ENCODE results near the gene BMP6. TPM values are rescaled to one million over a fixed set of nuclear protein-coding genes. Genes with fewer than 3 reads are reported as not detected.

Gene BMP6
- polyA plus RNA-seq, 1 donor from 2014 or later = 2.4 TPM

DNA sequence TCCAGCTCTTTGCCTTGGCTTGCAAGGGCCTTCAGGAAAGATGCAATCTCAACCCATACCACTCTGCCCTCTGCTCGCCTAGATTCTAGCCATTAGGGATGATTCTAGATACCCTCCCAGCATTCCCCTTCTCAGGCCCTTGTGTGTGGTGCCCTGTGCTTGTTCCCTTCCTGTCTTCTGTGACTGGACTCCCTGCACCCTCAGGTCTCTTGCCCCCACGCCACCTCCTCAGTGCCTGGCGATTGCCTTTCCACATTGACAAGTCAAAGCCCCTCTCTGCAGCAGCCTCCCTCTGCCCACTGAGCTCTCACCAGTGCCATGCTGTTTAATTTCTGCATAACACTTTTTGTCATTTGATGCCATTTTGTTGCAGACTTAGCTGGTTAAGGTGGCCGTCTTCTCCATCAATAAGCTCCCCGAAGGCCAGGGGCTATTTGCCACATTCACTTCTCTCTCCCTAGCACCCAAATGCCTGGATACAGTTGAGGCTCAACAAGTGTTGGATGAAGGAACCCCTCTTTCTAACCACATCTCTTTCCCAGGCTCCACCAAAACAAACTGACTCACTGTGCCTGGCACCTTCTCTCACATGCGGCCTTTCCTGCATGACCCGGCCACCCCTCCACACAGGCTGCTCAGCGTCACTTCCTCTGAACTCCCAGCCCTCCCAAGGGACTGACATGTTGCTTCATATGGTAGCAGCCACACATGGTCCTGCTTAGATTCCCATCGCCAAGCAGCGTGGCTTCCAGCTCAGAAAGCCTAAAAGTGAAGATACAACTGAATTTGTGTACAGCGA, 189.3 kb downstream of the BMP6 start:
- no peak overlapping the region for H3K27ac ChIP-seq (ENCODE audit: low read length)
- no peak overlapping the region for H3K4me2 ChIP-seq (ENCODE audit: low read length)
- no peak overlapping the region for H3K9ac ChIP-seq (ENCODE audit: low read length)
- H3K9me3 ChIP-seq (ENCODE audit: low read length) = no peaks in the 10 kb centered on the region
- no peak for TF ChIP-seq REST (IDR thresholded peaks at IDR 0.05; ENCODE audit: borderline replicate concordance)
- no peak for TF ChIP-seq POLR2AphosphoS5 (IDR thresholded peaks at IDR 0.05)
- no peak for TF ChIP-seq SMC3 (conservative IDR thresholded peaks at IDR 0.05; ENCODE audit: poor library complexity)
- TF ChIP-seq EZH2 (IDR thresholded peaks at IDR 0.05; ENCODE audit: borderline replicate concordance, insufficient read depth, low read length, poor library complexity, severe bottlenecking) = no peak
- no peak for TF ChIP-seq EP300 (conservative IDR thresholded peaks at IDR 0.05; ENCODE audit: poor library complexity, severe bottlenecking)
- TF ChIP-seq TAF1 (IDR thresholded peaks at IDR 0.05; ENCODE audit: low read depth) = no peak
- no peak for TF ChIP-seq RAD21 (conservative IDR thresholded peaks at IDR 0.05)
- TF ChIP-seq, protein P1, sequence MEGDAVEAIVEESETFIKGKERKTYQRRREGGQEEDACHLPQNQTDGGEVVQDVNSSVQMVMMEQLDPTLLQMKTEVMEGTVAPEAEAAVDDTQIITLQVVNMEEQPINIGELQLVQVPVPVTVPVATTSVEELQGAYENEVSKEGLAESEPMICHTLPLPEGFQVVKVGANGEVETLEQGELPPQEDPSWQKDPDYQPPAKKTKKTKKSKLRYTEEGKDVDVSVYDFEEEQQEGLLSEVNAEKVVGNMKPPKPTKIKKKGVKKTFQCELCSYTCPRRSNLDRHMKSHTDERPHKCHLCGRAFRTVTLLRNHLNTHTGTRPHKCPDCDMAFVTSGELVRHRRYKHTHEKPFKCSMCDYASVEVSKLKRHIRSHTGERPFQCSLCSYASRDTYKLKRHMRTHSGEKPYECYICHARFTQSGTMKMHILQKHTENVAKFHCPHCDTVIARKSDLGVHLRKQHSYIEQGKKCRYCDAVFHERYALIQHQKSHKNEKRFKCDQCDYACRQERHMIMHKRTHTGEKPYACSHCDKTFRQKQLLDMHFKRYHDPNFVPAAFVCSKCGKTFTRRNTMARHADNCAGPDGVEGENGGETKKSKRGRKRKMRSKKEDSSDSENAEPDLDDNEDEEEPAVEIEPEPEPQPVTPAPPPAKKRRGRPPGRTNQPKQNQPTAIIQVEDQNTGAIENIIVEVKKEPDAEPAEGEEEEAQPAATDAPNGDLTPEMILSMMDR (IDR thresholded peaks at IDR 0.05; ENCODE audit: poor library complexity, severe bottlenecking) = no peak
- H2AFZ ChIP-seq (ENCODE audit: low read depth, low read length) = no peak overlapping the region
- H3K36me3 ChIP-seq (ENCODE audit: insufficient read depth, low read length) = no peaks in the 10 kb centered on the region
- no peak overlapping the region for H3K4me3 ChIP-seq (ENCODE audit: low read length)
- H3F3A ChIP-seq (ENCODE audit: insufficient read depth, low read length, poor library complexity, severe bottlenecking) = no peaks in the 10 kb centered on the region
- no peaks in the 10 kb centered on the region for H3K79me2 ChIP-seq (replicated peaks; ENCODE audit: insufficient read depth, low read length)
- no peaks in the 10 kb centered on the region for H3K9me2 ChIP-seq (ENCODE audit: insufficient read depth, low read length)
- H3K27me3 ChIP-seq (ENCODE audit: insufficient read depth, low read depth, low read length) = peaks cover 6% of the 10 kb centered on the region
- H4K20me1 ChIP-seq (ENCODE audit: insufficient read depth) = no peaks in the 10 kb centered on the region

GRCh38 chr6:7916959-7917358, 191.1 kb downstream of the BMP6 start:
- TF ChIP-seq TAF1 (IDR thresholded peaks at IDR 0.05; ENCODE audit: low read depth) (no peak), EP300 (conservative IDR thresholded peaks at IDR 0.05; ENCODE audit: poor library complexity, severe bottlenecking) (no peak), EZH2 (IDR thresholded peaks at IDR 0.05; ENCODE audit: borderline replicate concordance, insufficient read depth, low read length, poor library complexity, severe bottlenecking) (no peak), REST (IDR thresholded peaks at IDR 0.05; ENCODE audit: borderline replicate concordance) (no peak), RAD21 (conservative IDR thresholded peaks at IDR 0.05) (no peak)
- no peaks in the 10 kb centered on the region for H3K36me3 ChIP-seq (ENCODE audit: insufficient read depth, low read length)
- no peaks in the 10 kb centered on the region for H3F3A ChIP-seq (ENCODE audit: insufficient read depth, low read length, poor library complexity, severe bottlenecking)
- H3K9me3 ChIP-seq (ENCODE audit: low read length) = no peaks in the 10 kb centered on the region
- no peak overlapping the region for H3K4me2 ChIP-seq (ENCODE audit: low read length)
- no peaks in the 10 kb centered on the region for H3K9me2 ChIP-seq (ENCODE audit: insufficient read depth, low read length)
- H2AFZ ChIP-seq (ENCODE audit: low read depth, low read length) = no peak overlapping the region
- H3K27ac ChIP-seq (ENCODE audit: low read length) = no peak overlapping the region
- no peaks in the 10 kb centered on the region for H3K27me3 ChIP-seq (ENCODE audit: insufficient read depth, low read depth, low read length)
- H3K4me3 ChIP-seq (ENCODE audit: low read length) = no peak overlapping the region
- H3K9ac ChIP-seq (ENCODE audit: low read length) = no peak overlapping the region
- H3K79me2 ChIP-seq (replicated peaks; ENCODE audit: insufficient read depth, low read length) = no peaks in the 10 kb centered on the region
- H4K20me1 ChIP-seq (ENCODE audit: insufficient read depth) = no peaks in the 10 kb centered on the region

Data from neural cell (in vitro differentiated cells).